PC-9 (cell line): ENCODE data around the gene CDK5.

Experiments
- CTCF ChIP-seq: fragments of 200-600 bp; sonication (generic); conservative IDR thresholded peaks from 2 replicates; pipeline ENCODE4 v1.6.1; 2017; ENCODE audit warnings: mixed run types, antibody characterized with exemption, mild to moderate bottlenecking, moderate library complexity
- EZH2 ChIP-seq: fragments of 200-600 bp; sonication (generic); IDR thresholded peaks from 2 replicates; pipeline ENCODE4 v1.8.0; 2017; ENCODE audit warnings: antibody characterized with exemption, low read depth

GRCh38 chr7:151064993-151065392, 7.3 kb upstream of the CDK5 start:
- TF ChIP-seq CTCF = no peak
- no peak for TF ChIP-seq EZH2
